ENCODE data around the gene PLEKHG5.

Gene PLEKHG5

DNA sequence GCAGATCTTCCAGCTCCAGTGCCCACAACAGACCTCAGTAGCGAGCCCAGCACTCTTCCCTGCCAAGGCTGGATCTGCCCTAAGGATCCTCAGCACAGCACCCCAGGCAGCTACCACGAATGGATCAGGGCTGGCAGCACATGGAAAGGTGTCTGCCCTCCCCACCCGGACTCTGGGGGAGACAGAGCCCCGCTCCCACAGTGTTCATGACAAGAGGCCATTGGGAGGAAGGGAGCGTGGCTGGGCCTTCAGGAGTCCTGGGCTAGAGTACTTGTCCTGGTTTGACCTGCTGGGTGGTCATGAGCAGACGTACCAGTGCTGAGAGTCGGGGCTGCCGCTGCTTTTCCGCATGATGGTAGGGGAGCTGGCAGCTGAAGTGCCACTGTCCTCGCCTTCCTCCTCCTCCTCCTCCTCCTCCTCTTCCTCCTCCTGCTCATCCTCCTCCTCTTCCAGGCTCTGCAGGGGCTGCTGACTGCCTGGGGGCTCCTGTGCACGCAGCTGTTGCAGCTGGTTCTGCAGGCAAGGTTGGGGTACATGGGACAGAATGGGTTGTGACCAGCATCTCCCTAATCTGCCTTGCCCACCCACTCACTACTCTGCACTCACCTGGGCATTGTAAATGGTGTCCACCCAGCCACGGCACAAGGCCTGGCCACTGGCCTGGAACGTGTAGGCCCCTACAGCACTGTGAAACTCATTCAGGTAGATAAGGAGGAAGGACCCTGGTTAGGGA lies 22.6 kb downstream of the PLEKHG5 start:
- Histone ChIP-seq H2BK5ac (ENCODE audit: low read length) (no peak overlapping the region), H3K4me2 (ENCODE audit: insufficient read depth, low read length, poor library complexity, severe bottlenecking) (no peak overlapping the region), H3K14ac (ENCODE audit: low read length) (no peak overlapping the region), H3K18ac (ENCODE audit: low read length) (no peak overlapping the region), H3K36me3 (replicated peaks in 1 of 2; ENCODE audit: control insufficient read depth in 2 of 2, insufficient read depth in 2 of 2, low read length in 2 of 2) (peaks cover 34 to 70% of the 10 kb centered on the region in 2 donors), H2AFZ (ENCODE audit: low read length) (no peak overlapping the region), H3K4ac (ENCODE audit: low read length) (no peak overlapping the region), H2AK5ac (ENCODE audit: low read depth, low read length) (no peak overlapping the region), H4K8ac (ENCODE audit: low read depth, low read length) (no peak overlapping the region), H4K91ac (ENCODE audit: low read depth, low read length, poor library complexity) (no peak overlapping the region), H3K9me3 (replicated peaks in 1 of 2; ENCODE audit: control insufficient read depth in 2 of 2, insufficient read depth in 1 of 2, low read depth in 1 of 2, low read length in 2 of 2) (no peaks in the 10 kb centered on the region), H3K4me1 (ENCODE audit: control insufficient read depth in 2 of 2, insufficient read depth in 1 of 2, low read depth in 1 of 2, low read length in 2 of 2) (peaks cover 0 to 3% of the 10 kb centered on the region in 2 donors), H2BK15ac (ENCODE audit: low read length) (no peak overlapping the region), H3K79me1 (ENCODE audit: low read depth, low read length) (no peaks in the 10 kb centered on the region), H3K23ac (ENCODE audit: low read depth, low read length, poor library complexity) (no peak overlapping the region), H3K4me3 (ENCODE audit: low read length in 2 of 2) (peak overlapping the region in 1 of 2 donors; percentile 47), H3K27me3 (ENCODE audit: control insufficient read depth in 3 of 3, insufficient read depth in 3 of 3, low read depth in 1 of 3, low read length in 3 of 3) (peaks cover 0 to 15% (median 0%) of the 10 kb centered on the region in 3 experiments), H2BK120ac (ENCODE audit: low read depth, low read length) (no peak overlapping the region), H3K27ac (replicated peaks; ENCODE audit: low read length) (no peak overlapping the region), H3K9ac (ENCODE audit: low read depth, low read length, poor library complexity) (no peak overlapping the region), H2BK12ac (ENCODE audit: low read length) (no peak overlapping the region)
- no peak for DNase-seq (ENCODE audit: low spot score)
- no CpG with 5 or more reads among the region's 13 CpGs for WGBS, 2 donors (ENCODE audit: extremely low coverage in 2 of 2, insufficient read length in 2 of 2, insufficient replicate concordance in 1 of 2)

DNA sequence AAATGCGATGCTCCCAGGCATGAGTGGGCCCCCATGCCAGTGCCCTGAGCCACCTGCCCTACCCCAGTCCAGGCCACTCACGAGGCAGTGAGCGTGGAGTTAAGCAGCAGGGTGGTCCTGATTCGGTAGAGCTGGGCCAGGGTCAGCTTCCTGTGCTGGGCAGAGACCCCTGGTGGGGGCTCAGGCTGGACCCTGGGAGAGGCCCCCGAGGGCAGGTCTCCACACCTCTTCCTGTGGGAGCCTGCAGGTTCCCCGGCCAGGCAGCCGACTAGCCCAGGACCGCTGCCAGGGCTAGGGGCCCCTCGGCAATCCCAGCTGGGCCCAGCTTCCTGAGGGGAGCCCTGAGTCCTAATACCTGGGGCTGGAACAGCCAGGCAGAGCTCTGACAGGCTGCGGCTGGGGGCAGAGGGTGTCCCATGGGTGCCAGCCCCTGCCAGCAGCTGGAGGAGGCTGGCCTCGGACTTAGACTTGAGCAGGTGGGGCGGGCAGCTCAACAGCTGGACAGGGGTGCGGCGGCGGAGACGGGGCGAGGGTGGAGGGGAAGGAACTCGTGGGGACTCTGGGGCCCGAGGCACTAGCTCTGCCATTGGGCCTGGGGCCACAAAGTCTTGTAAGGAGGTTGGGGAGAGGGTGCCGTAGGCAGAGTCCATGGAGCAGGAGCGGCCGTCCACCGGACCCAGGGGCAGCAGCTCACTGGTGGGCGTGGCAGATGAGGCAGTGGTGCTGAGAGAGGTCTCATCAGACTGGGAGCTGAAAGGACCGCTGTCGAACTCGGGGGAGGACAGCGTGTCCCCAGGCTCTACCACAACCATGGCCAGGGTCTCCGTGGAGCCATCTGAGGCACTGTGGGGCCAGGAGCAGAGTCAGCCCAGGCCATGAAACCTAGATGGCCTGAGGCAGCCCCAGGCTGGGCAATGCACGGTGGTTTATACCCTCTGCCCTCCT lies 23.5 kb downstream of the PLEKHG5 start:
- no peak overlapping the region for H4K91ac ChIP-seq (ENCODE audit: low read depth, low read length, poor library complexity)
- H3K79me1 ChIP-seq (ENCODE audit: low read depth, low read length): no peaks in the 10 kb centered on the region
- no peak overlapping the region for H2AK5ac ChIP-seq (ENCODE audit: low read depth, low read length)
- WGBS, 2 donors (ENCODE audit: extremely low coverage in 2 of 2, insufficient read length in 2 of 2, insufficient replicate concordance in 1 of 2): no CpG with 5 or more reads among the region's 30 CpGs
- H3K9me3 ChIP-seq (replicated peaks in 1 of 2; ENCODE audit: control insufficient read depth in 2 of 2, insufficient read depth in 1 of 2, low read depth in 1 of 2, low read length in 2 of 2): no peaks in the 10 kb centered on the region
- H3K9ac ChIP-seq (ENCODE audit: low read depth, low read length, poor library complexity): peak overlapping the region; percentile 63
- no peak overlapping the region for H3K4me2 ChIP-seq (ENCODE audit: insufficient read depth, low read length, poor library complexity, severe bottlenecking)
- H3K36me3 ChIP-seq (replicated peaks in 1 of 2; ENCODE audit: control insufficient read depth in 2 of 2, insufficient read depth in 2 of 2, low read length in 2 of 2): peaks cover 32 to 67% of the 10 kb centered on the region in 2 donors
- no peak overlapping the region for H2BK15ac ChIP-seq (ENCODE audit: low read length)
- no peak overlapping the region for H2BK5ac ChIP-seq (ENCODE audit: low read length)
- H2AFZ ChIP-seq (ENCODE audit: low read length): no peak overlapping the region
- H3K18ac ChIP-seq (ENCODE audit: low read length): no peak overlapping the region
- no peak overlapping the region for H2BK12ac ChIP-seq (ENCODE audit: low read length)
- no peak for DNase-seq (ENCODE audit: low spot score)
- H3K27ac ChIP-seq (replicated peaks; ENCODE audit: low read length): no peak overlapping the region
- no peak overlapping the region for H3K4ac ChIP-seq (ENCODE audit: low read length)
- peaks cover 0 to 3% of the 10 kb centered on the region in 2 donors for H3K4me1 ChIP-seq (ENCODE audit: control insufficient read depth in 2 of 2, insufficient read depth in 1 of 2, low read depth in 1 of 2, low read length in 2 of 2)
- no peak overlapping the region for H3K14ac ChIP-seq (ENCODE audit: low read length)
- H3K4me3 ChIP-seq (ENCODE audit: low read length in 2 of 2): no peak overlapping the region
- H3K27me3 ChIP-seq (ENCODE audit: control insufficient read depth in 3 of 3, insufficient read depth in 3 of 3, low read depth in 1 of 3, low read length in 3 of 3): peaks cover 0 to 15% (median 0%) of the 10 kb centered on the region in 3 experiments
- H2BK120ac ChIP-seq (ENCODE audit: low read depth, low read length): no peak overlapping the region
- no peak overlapping the region for H3K23ac ChIP-seq (ENCODE audit: low read depth, low read length, poor library complexity)
- no peak overlapping the region for H4K8ac ChIP-seq (ENCODE audit: low read depth, low read length)

DNA sequence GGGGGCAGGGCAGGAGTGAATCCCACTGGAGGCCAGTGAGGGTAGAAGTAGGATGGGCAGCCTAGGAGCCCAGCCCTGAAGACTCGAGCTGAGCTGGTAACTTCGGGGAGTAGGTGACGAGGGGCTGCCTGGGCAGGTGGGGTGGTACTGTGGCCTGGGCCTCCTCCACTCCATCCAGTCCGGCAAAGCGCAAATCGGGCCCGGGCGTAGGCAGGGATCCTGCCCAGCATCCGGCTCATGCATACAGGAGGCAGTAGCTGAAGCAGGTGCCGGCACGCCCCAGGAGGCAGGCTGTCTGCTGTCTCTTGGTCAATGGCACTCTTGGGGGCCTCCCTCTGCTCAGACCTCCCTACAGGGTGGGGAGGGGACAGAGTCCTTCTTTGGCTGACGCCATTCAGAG lies 24.2 kb downstream of the PLEKHG5 start:
- Histone ChIP-seq H3K36me3 (replicated peaks in 1 of 2; ENCODE audit: control insufficient read depth in 2 of 2, insufficient read depth in 2 of 2, low read length in 2 of 2) (peaks cover 31 to 67% of the 10 kb centered on the region in 2 donors), H3K27ac (replicated peaks; ENCODE audit: low read length) (no peak overlapping the region), H3K27me3 (ENCODE audit: control insufficient read depth in 3 of 3, insufficient read depth in 3 of 3, low read depth in 1 of 3, low read length in 3 of 3) (peaks cover 0 to 15% (median 0%) of the 10 kb centered on the region in 3 experiments), H2BK5ac (ENCODE audit: low read length) (peak overlapping the region; percentile 24), H3K4me3 (ENCODE audit: low read length in 2 of 2) (no peak overlapping the region), H3K18ac (ENCODE audit: low read length) (peak overlapping the region; percentile 28), H4K91ac (ENCODE audit: low read depth, low read length, poor library complexity) (no peak overlapping the region), H3K4ac (ENCODE audit: low read length) (peak overlapping the region; percentile 23), H3K23ac (ENCODE audit: low read depth, low read length, poor library complexity) (peak overlapping the region; percentile 65), H2BK120ac (ENCODE audit: low read depth, low read length) (no peak overlapping the region), H3K9me3 (replicated peaks in 1 of 2; ENCODE audit: control insufficient read depth in 2 of 2, insufficient read depth in 1 of 2, low read depth in 1 of 2, low read length in 2 of 2) (peaks cover 0 to 2% of the 10 kb centered on the region in 2 donors), H2BK15ac (ENCODE audit: low read length) (no peak overlapping the region), H3K79me1 (ENCODE audit: low read depth, low read length) (no peaks in the 10 kb centered on the region), H4K8ac (ENCODE audit: low read depth, low read length) (no peak overlapping the region), H3K9ac (ENCODE audit: low read depth, low read length, poor library complexity) (peak overlapping the region; percentile 63), H2BK12ac (ENCODE audit: low read length) (no peak overlapping the region), H3K4me2 (ENCODE audit: insufficient read depth, low read length, poor library complexity, severe bottlenecking) (no peak overlapping the region), H2AFZ (ENCODE audit: low read length) (no peak overlapping the region), H3K4me1 (ENCODE audit: control insufficient read depth in 2 of 2, insufficient read depth in 1 of 2, low read depth in 1 of 2, low read length in 2 of 2) (peaks cover 0 to 3% of the 10 kb centered on the region in 2 donors), H2AK5ac (ENCODE audit: low read depth, low read length) (no peak overlapping the region), H3K14ac (ENCODE audit: low read length) (no peak overlapping the region)
- DNase-seq (ENCODE audit: low spot score): no peak
- WGBS, 2 donors (ENCODE audit: extremely low coverage in 2 of 2, insufficient read length in 2 of 2, insufficient replicate concordance in 1 of 2): no CpG with 5 or more reads among the region's 12 CpGs

DNA sequence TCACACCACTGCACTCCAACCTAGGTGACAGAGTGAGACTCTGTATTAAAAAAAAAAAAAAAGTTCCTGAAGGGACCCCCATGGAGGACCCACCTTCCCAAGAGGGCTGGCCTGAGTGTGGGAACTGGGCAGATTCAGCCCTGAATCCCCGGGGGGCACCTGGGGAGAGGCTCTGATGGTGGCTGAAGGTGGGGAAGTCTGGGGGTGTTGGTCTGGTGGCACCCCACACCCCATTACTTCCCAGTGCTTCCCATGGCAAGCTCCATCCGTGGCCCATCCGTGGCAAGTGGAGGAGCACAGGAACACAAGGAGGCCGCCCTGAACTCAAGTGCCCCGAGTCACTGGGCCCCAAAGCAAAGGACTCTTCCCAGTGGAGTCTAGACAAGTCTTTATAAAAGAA lies 24.7 kb downstream of the PLEKHG5 start:
- H3K4me2 ChIP-seq (ENCODE audit: insufficient read depth, low read length, poor library complexity, severe bottlenecking): no peak overlapping the region
- H2BK5ac ChIP-seq (ENCODE audit: low read length): peak overlapping the region; percentile 24
- peaks cover 0 to 11% (median 0%) of the 10 kb centered on the region in 3 experiments for H3K27me3 ChIP-seq (ENCODE audit: control insufficient read depth in 3 of 3, insufficient read depth in 3 of 3, low read depth in 1 of 3, low read length in 3 of 3)
- H2AK5ac ChIP-seq (ENCODE audit: low read depth, low read length): no peak overlapping the region
- H3K9ac ChIP-seq (ENCODE audit: low read depth, low read length, poor library complexity): no peak overlapping the region
- H3K23ac ChIP-seq (ENCODE audit: low read depth, low read length, poor library complexity): no peak overlapping the region
- H3K4ac ChIP-seq (ENCODE audit: low read length): no peak overlapping the region
- peak overlapping the region; percentile 38 for H3K14ac ChIP-seq (ENCODE audit: low read length)
- H3K9me3 ChIP-seq (replicated peaks in 1 of 2; ENCODE audit: control insufficient read depth in 2 of 2, insufficient read depth in 1 of 2, low read depth in 1 of 2, low read length in 2 of 2): peaks cover 0 to 3% of the 10 kb centered on the region in 2 donors
- no peak for DNase-seq (ENCODE audit: low spot score)
- H3K4me1 ChIP-seq (ENCODE audit: control insufficient read depth in 2 of 2, insufficient read depth in 1 of 2, low read depth in 1 of 2, low read length in 2 of 2): peaks cover 0 to 3% of the 10 kb centered on the region in 2 donors
- H2AFZ ChIP-seq (ENCODE audit: low read length): no peak overlapping the region
- H4K8ac ChIP-seq (ENCODE audit: low read depth, low read length): no peak overlapping the region
- H3K4me3 ChIP-seq (ENCODE audit: low read length in 2 of 2): no peak overlapping the region
- no peak overlapping the region for H3K27ac ChIP-seq (replicated peaks; ENCODE audit: low read length)
- H3K36me3 ChIP-seq (replicated peaks in 1 of 2; ENCODE audit: control insufficient read depth in 2 of 2, insufficient read depth in 2 of 2, low read length in 2 of 2): peaks cover 27 to 67% of the 10 kb centered on the region in 2 donors
- H4K91ac ChIP-seq (ENCODE audit: low read depth, low read length, poor library complexity): no peak overlapping the region
- H2BK12ac ChIP-seq (ENCODE audit: low read length): no peak overlapping the region
- H3K79me1 ChIP-seq (ENCODE audit: low read depth, low read length): no peaks in the 10 kb centered on the region
- no peak overlapping the region for H3K18ac ChIP-seq (ENCODE audit: low read length)
- WGBS, 2 donors (ENCODE audit: extremely low coverage in 2 of 2, insufficient read length in 2 of 2, insufficient replicate concordance in 1 of 2): no CpG with 5 or more reads among the region's 5 CpGs
- H2BK15ac ChIP-seq (ENCODE audit: low read length): no peak overlapping the region
- no peak overlapping the region for H2BK120ac ChIP-seq (ENCODE audit: low read depth, low read length)

All from neuronal stem cell (in vitro differentiated cells).